ENCODE results near the gene FAM222B. TPM values are rescaled to one million over a fixed set of nuclear protein-coding genes. Genes with fewer than 3 reads are reported as not detected.
"Not testable (repeated sequence)": the region's sequence is repeated elsewhere in the genome, so short reads cannot be mapped to it uniquely, and the experiment has no call there.

FAM222B gene
- total RNA-seq, 2 donors from 2014 or later, result 19.9 to 23.4 TPM

DNA sequence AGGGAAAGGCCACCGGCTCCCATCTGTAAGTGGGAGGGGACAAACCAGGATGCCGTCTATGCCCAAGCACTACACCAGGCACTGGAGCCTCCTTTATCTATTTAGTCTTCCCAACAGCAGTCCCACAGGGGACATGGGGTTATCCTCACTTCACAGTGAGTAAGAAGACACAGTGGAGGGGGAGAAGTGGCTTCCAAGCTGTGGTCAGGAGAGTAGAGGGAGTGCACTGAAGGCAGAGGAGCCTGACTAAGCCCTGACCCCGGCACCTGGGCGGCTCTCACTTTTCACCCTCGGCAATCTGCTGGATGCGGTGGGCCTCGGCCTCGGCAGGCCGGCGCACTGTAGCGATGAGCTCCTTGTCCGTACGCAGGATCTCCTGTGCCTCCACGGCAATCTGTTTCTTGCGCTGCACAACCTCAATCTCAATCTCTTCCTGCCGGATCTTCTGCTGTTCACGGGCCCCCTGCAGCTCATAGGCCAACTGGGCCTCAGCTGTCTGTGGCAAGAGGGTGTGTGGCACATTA lies 39.0 kb upstream of the FAM222B start:
- H3K27me3 ChIP-seq (replicated peaks; ENCODE audit: insufficient read depth), result no peaks in the 10 kb centered on the region
- H3K9me3 ChIP-seq, result no peaks in the 10 kb centered on the region
- H3K27ac ChIP-seq, result no peak overlapping the region
- no peak for ATAC-seq (ENCODE audit: insufficient number of reproducible peaks, low FRiP score, low read depth)
- no peaks in the 10 kb centered on the region for H3K4me1 ChIP-seq (ENCODE audit: control insufficient read depth in 1 of 2, low read depth in 2 of 2)
- H3K36me3 ChIP-seq, result peaks cover 65% of the 10 kb centered on the region
- H3K4me3 ChIP-seq, result no peak overlapping the region
- TF ChIP-seq, protein P1, sequence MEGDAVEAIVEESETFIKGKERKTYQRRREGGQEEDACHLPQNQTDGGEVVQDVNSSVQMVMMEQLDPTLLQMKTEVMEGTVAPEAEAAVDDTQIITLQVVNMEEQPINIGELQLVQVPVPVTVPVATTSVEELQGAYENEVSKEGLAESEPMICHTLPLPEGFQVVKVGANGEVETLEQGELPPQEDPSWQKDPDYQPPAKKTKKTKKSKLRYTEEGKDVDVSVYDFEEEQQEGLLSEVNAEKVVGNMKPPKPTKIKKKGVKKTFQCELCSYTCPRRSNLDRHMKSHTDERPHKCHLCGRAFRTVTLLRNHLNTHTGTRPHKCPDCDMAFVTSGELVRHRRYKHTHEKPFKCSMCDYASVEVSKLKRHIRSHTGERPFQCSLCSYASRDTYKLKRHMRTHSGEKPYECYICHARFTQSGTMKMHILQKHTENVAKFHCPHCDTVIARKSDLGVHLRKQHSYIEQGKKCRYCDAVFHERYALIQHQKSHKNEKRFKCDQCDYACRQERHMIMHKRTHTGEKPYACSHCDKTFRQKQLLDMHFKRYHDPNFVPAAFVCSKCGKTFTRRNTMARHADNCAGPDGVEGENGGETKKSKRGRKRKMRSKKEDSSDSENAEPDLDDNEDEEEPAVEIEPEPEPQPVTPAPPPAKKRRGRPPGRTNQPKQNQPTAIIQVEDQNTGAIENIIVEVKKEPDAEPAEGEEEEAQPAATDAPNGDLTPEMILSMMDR (IDR thresholded peaks at IDR 0.05), result no peak
- DNase-seq (ENCODE audit: low spot score), result no peak

DNA sequence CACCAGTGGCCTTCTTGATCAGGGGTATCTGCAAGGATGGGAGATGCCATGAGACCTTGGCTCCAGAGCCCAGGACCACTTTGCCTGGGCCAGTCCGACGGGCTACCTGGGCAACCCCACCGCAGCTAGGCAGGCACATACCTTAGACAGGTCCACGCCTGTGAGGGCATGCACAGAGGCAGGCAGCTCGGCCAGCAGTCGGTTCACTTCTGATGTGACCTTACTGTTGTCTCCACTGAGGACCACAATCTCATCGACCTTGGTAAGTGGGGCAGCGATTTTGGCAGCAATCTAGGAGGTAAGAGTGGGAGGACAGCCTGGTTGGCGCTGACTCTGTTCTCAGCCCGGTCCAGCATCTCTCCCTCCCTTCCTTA lies 38.0 kb upstream of the FAM222B start:
- no peak for ATAC-seq (ENCODE audit: insufficient number of reproducible peaks, low FRiP score, low read depth)

DNA sequence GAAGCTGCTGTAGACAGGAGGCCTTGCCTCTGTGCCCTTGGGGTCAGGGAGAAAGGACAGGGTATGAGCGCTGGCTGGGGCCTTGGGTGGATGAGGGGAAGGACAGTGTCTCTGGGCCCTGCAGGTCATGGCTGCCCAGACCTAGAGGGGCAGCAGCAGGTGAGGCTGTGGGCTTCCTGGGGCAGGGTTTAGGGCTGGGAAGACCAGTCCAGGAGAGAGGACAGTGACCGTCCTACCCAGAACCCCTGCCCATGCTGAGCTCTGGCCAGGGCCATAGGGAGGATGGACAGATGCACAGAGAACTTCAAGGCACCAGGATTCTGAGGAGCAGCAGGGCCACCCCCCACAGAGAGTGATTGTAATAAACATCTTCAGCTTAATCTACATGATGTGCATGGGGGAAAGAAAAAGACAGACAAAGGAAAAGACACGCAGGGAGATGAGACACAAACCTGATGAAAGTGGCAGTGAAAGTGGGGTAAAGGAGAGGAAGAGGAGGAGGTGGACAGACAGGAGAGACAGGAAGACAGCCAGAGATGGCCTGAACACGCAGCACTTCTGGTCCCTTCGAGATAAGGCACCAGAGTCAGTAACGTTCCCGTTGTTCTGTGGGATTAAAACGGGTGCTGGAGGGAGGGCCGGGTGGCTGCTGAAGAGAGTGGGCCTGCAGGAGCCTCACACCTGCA lies 37.4 kb upstream of the FAM222B start:
- Histone ChIP-seq H3K27me3 (replicated peaks; ENCODE audit: insufficient read depth) (no peaks in the 10 kb centered on the region), H3K4me3 (no peak overlapping the region), H3K9me3 (no peaks in the 10 kb centered on the region), H3K27ac (no peak overlapping the region), H3K4me1 (ENCODE audit: control insufficient read depth in 1 of 2, low read depth in 2 of 2) (no peaks in the 10 kb centered on the region), H3K36me3 (peaks cover 60% of the 10 kb centered on the region)
- no peak for DNase-seq (ENCODE audit: low spot score)
- ATAC-seq (ENCODE audit: insufficient number of reproducible peaks, low FRiP score, low read depth), result no peak
- TF ChIP-seq, protein P1 (IDR thresholded peaks at IDR 0.05), result no peak

More for the DNA sequence above, 38.0 kb upstream of the FAM222B start:
- peaks cover 65% of the 10 kb centered on the region for H3K36me3 ChIP-seq
- no peaks in the 10 kb centered on the region for H3K9me3 ChIP-seq
- DNase-seq (ENCODE audit: low spot score), result no peak
- H3K4me1 ChIP-seq (ENCODE audit: control insufficient read depth in 1 of 2, low read depth in 2 of 2), result no peaks in the 10 kb centered on the region
- TF ChIP-seq, protein P1 (IDR thresholded peaks at IDR 0.05), result no peak
- H3K27ac ChIP-seq, result no peak overlapping the region
- H3K27me3 ChIP-seq (replicated peaks; ENCODE audit: insufficient read depth), result no peaks in the 10 kb centered on the region
- no peak overlapping the region for H3K4me3 ChIP-seq

DNA sequence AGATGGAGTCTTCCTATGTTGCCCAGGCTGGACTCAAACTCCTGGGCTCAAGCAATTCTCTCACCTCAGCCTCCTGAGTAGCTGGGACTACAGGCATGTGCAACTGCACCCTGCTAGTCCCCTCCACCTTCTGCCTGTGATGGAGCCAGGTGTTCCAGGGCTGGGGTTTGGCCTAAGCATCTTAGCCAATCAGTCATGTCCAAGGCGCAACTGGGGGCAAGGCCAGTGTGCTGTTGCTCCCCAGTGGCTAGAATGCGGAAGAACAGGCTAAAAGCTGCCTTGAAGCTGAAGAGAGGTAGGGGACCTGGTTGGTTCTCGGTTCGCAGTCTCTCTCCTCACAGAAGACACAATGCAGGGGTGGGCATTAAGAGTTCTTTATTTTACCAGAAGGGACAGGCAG lies 36.4 kb upstream of the FAM222B start:
- H3K9me3 ChIP-seq, result no peaks in the 10 kb centered on the region
- peaks cover 52% of the 10 kb centered on the region for H3K36me3 ChIP-seq
- H3K4me3 ChIP-seq, result no peak overlapping the region
- ATAC-seq (ENCODE audit: insufficient number of reproducible peaks, low FRiP score, low read depth) (no peak), DNase-seq (ENCODE audit: low spot score) (no peak)
- no peak overlapping the region for H3K27ac ChIP-seq
- no peaks in the 10 kb centered on the region for H3K4me1 ChIP-seq (ENCODE audit: control insufficient read depth in 1 of 2, low read depth in 2 of 2)
- TF ChIP-seq, protein P1 (IDR thresholded peaks at IDR 0.05), result no peak
- H3K27me3 ChIP-seq (replicated peaks; ENCODE audit: insufficient read depth), result no peaks in the 10 kb centered on the region

DNA sequence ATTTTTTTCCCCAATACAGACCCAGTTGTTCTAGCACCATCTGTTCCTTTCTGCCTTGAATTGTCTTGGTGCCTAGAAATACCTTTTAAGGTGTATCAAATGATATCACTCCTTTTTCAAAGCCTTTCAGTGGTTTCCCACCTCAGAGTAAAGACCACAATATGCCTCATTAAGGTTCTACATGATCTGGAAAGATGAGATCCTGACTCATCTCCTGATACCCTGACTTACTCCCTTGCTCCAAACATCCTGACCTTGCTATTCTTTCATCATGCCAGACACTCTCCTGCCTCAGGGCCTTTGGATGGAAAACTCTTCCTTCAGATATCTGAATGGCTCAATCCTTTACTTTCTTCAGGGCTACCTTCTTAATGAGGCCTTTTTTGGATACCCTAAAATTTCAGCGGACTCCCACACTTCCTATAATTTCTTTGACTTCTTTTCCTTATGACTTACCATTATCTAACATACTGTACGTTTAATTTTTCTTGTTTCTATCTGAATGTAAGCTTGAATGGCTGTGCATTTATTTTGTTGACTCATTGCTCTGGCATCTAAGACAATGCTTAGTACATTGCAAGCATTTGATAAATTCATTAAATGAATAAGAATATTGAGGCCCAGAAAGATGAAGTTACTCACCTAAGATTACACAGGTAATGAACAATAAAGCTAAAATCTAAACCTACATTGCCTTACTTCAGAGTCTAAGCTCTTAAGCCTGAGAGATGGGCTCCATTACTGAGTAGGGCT lies 35.7 kb upstream of the FAM222B start:
- TF ChIP-seq, protein P1 (IDR thresholded peaks at IDR 0.05), result no peak
- H3K36me3 ChIP-seq, result peaks cover 47% of the 10 kb centered on the region
- H3K9me3 ChIP-seq, result no peaks in the 10 kb centered on the region
- DNase-seq (ENCODE audit: low spot score), result no peak
- H3K27me3 ChIP-seq (replicated peaks; ENCODE audit: insufficient read depth), result no peaks in the 10 kb centered on the region
- H3K4me1 ChIP-seq (ENCODE audit: control insufficient read depth in 1 of 2, low read depth in 2 of 2), result no peaks in the 10 kb centered on the region
- no peak overlapping the region for H3K27ac ChIP-seq
- ATAC-seq (ENCODE audit: insufficient number of reproducible peaks, low FRiP score, low read depth), result no peak
- no peak overlapping the region for H3K4me3 ChIP-seq

DNA sequence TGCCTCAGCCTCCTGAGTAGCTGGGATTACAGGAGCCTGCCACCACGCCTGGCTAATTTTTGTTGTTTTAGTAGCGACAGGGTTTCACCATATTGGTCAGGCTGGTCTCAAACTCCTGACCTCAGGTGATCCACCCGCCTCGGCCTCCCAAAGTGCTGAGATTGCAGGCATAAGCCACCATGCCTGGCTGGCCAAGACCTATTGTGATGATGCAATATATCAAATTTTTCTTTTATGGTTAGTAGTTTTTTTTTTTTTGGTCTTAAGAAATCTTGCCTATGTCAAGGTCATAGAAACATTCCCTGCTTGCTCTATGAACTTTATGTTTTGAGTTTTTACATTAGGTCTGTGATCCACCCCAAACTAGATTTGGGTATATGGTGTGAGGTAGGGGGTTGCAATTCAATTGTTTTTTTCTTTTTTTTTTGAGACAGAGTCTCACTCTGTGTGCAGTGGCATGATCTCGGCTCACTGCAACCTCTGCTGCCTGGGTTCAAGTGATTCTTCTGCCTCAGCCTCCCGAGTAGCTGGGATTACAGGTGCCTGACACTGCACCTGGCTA lies 34.6 kb upstream of the FAM222B start:
- H3K36me3 ChIP-seq, result peaks cover 37% of the 10 kb centered on the region
- not testable (repeated sequence) for DNase-seq (ENCODE audit: low spot score); H3K27ac ChIP-seq; ATAC-seq (ENCODE audit: insufficient number of reproducible peaks, low FRiP score, low read depth); H3K9me3 ChIP-seq; H3K27me3 ChIP-seq (replicated peaks; ENCODE audit: insufficient read depth); H3K4me3 ChIP-seq; H3K4me1 ChIP-seq (ENCODE audit: control insufficient read depth in 1 of 2, low read depth in 2 of 2)

Data from thoracic aorta (tissue), 2 donors.